OCI-M2 (cell line): Measurements from ENCODE around the gene NMT1.

ENCODE experiments used
- DNase-seq: peaks from one replicate; lab custom pipeline; 2025; ENCODE audit not compliant: unreplicated experiment; lab: John Stamatoyannopoulos, UW

NMT1 gene

DNA sequence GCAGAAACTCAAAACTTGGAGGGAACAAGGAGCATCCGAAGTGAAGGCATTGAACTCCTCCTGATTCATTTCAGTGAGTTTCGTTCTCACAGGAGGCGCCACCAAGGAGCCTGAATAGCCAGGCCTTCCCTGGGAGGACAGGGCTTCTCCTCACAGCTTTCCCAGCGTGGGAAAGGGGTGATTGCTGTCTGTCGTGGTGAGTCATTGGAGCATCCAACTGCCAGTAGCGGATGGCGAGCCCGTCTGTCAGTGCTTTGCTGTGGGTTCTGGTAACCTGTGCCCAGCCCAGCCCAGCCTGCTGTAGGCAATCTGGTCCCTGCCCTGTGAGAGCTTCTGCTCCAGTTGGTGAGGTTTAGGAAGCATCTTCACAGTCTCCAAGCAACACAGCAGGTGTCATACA, 42.9 kb downstream of the NMT1 start:
- DNase-seq = no peak

DNA sequence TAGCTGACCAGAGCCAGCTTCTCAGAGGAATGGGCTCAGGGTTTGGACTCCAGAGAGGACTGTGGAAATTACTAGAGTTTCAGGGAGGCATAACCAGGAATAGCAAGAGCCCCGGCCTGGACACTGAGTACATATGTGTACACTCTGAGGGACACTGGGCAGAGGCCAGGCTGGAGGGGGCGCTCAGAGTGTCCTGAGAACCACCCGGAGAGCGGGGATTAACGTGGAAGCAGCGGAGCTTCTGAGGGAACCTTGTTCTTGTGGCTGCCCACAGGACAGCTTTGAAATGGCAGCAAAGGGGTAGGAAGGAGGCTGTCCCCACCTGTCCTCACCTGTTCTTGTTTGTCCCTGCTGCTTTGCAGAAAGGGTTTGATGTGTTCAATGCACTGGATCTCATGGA, 43.4 kb downstream of the NMT1 start:
- no peak for DNase-seq

DNA sequence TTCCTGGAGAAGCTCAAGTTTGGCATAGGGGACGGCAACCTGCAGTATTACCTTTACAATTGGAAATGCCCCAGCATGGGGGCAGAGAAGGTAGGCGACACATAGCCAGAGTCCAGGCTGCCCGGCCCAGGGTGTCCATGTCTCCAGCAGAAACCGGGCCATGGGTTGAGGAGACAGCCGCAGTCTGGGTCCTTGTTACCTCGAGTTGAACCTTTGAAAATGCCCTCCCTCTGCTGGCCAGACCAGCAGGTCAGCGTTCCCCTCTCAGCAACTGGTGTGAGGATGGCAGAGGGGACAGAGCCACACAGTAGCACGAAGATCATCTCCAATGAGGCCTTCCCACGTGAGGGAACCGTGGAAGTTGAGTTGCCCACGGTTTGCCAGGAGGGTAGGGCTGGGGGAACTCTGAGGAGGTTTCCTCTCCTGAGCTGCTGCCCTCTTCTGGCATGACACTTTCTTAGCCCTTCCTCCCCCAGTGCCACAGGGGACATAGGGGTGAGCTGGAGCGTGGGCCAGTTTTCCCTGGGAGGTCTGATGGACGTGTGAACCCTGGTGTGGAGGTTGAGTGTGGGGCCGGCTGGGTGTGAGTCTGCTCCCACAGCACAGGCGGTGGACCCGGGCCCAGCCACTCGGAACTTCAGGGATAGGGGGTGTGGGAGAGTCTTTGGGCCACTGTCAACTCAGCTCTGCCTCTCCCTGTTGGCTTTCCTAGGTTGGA, 43.9 kb downstream of the NMT1 start:
- DNase-seq = no peak

DNA sequence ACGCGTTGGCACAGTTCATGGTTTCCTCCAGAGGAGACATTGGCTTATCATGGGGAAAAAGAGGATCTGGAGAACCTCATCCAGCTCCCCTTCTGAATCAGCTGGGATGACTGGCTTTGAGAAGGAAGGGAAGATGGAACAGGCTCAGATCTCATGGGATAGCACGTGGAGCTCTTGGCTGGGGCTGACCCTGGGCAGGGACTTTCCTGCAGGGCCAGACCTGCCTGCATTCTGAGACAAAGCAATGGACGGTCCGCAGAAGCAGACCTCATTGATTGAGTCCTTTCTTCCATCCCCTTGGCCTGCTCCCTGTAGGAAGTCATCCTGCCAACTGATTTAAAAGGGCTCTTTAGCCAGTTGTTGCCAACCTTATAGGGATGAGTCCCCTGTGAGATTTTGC, 45.0 kb downstream of the NMT1 start:
- DNase-seq = no peak

DNA sequence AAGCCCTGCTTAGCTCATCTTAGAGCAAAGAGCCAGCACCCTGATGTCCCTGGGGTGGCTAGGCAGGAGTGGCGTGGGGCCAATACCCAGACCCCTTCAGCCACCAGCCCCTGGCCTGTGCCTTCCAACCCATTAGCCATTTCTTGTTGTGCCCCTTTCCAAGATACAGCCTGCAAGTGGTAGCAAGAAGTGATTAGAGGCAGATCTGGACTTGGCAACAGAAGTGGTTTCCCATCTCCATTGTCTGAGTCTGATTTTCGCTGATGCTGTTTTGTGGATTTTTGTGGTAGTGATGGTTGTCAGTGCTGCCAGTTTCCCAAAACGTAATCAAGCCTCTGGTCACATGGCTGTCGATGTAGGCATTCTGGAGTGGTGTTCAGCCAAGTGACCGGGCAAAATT, 45.5 kb downstream of the NMT1 start:
- no peak for DNase-seq

DNA sequence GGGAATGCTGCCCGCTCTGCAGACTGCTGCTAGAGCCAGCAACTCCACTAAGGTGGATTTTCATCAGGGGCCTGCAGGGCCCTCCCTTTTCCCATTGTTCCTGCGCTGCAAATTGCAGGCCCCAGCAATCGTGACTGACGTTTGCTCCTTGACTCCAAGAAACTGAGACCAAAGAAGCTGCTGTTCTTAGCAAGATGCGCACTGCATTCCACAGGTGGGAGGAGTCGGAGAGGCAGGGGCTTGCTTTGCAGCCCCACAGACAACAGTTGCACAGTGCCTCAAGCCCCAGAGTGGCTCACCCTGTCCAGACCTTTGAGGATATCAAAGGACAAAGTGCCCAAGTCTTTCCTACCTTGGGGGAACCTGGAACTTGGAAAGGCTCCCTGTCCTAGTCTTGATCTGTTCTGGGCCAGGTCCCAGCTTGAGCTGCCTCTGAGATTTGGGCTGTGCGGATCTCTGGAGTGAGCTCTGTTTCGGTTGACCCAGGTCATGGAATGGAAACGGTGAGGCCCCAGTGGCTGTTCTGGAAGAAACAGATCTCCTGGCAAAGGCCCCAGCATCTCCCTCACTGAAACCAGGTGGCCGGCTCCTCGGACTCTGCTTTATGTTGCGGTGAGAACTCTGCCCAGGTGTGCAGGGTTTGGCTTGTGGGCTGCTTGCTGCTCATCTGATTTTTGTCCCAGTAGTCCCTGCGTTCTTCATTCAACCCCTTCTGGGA, 46.3 kb downstream of the NMT1 start:
- DNase-seq = no peak

DNA sequence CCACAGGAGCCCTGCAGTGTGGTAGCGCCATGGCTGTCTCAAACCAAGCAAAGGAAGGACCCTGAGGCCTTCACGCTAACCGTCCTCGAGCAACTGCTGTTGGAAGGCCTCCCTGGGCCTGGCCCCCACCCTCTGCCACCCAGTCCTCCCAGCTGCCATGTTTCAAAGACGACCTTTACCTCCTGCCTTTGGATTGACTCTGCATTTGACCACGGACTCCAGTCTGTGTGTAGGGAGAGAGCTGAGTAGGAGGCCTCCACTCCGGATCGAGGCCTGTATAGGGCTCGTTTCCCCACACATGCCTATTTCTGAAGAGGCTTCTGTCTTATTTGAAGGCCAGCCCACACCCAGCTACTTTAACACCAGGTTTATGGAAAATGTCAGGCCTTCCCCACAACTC, 46.9 kb downstream of the NMT1 start:
- no peak for DNase-seq

DNA sequence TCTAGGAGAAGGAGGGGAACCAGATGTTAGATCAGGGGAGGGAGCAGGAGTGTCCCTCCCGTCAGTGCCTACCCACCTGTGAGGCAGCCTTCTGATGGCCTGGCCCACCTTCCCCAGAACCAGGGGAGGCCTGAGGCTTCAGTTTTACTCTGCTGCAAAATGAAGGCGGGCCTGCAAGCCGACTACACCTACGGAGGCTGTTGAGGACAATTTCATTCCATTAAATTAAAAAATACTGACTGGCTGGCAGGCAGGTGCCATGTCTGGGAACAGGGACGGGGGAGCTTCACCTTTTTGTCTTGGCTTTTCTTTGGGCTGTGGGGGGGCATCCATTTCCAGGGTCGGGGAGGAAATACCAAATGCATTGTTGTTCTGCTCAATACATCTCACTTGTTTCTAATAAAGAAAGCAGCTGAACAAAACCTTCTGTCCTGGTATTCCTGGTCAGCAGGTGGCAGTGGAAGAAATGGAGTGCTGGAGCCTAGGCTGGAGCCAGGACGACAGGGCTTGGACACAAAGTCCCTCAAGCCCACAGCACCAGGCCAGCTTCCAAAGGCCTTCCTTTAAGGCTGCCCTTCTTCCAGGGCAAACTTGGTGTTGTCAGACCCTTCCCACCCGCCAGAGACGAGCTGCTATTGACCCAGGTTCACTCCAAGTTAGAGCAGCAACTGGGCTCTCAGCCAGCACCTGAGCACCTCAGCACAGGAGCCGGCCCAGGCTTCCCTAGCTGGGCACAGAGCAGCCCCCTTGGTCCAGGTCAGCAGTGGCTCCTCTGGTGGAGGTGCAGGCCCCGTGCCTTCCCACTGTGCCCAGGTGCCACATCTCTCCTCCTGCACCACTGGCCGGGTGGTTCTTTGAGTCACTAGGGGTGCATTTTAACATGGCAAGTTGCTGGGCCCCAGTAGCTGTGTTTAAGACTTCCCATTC, 47.7 kb downstream of the NMT1 start:
- DNase-seq = no peak

DNA sequence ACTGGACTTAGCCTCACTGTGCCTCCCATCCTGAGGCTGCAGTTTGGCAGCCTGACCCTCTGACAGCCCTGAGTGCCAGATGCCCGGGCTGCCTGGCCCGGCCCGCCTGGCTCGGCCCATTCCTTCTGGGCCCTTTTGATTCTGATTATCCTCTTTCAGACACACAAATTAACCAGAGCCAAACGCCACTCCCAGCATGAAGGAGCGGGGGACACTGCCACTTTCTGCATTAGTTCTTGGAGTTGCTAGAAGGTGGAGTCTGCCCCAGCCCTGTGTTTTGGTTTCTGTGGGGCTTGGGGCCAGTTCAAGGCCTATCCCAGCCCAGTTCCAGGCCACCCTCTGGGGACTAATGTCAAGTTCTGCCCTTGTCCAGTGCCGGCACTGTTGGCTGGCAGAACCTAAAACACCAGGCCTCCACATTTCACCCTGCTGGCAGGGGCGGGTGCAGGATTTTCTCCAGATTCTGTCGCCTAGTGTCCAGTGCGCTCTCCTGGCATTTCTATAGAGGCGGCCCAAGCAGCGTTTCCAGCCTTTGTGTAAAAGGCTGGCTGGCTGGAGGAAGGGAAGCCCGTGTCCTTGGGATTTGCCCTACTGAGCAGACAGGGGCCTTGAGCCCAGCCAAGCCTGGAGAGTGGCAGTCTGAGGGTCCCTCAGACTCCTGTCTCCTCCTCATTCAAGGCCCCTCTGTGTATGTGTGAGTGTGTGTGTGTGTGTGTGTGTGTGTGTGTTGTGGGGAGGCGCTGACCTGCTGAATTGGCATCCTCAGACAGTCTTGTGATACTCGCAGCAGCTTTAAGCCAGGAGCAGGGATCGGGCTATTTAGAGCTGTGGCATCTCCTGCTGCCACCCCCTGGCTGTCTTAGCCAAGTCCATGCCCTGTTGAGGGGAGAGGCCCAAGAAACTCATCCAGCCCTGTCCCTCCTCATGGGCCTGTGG, 49.8 kb downstream of the NMT1 start:
- no peak for DNase-seq

DNA sequence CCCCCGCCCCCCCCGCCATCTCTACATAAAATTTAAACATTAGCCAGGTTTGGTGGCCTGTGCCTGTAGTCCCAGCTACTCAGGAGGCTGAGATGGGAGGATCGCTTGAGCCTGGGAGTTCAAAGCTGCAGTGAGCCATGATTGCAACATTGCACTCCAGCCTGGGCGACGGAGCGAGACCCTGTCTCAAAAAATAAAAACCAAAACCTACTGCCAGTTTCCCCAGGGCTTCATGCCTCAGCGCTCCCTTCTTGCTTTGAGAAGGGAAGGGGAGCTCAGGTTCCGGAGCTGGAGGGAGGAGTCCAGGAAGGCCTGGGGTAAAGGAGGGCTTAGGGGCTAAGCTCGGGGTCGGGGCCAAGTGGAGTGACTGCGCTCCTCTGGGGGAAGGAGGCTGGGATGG, 50.7 kb downstream of the NMT1 start:
- DNase-seq = no peak

DNA sequence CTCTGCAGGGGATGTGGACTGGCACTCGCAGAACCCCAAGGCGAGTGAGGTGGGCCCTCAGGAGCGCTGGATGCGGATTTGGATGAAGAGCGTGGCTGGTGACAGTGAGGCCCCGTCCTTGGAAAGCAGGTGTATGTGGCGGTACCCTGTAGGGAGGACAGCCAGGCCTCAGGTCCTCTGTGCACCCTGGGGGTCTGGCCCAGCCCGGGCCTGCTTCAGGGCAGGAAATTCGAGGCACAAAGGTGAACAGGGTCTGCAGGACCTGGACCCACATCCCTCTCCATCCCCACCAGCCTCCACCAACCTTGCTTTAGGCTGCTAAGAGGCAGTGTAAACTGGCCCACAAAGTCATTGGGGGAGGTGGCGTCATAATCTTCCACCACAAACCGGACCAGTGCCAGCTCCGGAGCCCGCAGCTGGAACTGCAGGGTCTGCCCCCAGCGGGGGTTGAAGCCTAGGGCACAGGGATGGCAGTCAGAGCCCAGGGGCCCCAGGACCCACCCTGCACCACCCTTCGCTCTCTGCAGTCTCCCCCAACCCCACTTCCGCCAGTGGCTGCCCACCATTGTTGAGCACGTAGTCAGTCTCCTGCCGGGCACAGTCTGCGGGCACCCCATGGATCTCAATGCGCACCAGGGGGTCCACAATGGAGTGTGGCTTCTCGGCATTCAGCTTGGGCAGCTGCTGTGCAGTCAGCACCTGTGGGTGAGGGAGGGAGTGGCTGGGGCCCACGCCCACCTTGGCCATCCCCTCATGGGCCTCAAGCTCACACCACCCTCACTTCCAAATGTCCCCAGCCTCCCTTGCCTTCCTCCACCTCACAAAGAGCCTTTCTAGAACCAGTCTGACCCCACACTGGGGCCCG, 51.7 kb downstream of the NMT1 start:
- no peak for DNase-seq

DNA sequence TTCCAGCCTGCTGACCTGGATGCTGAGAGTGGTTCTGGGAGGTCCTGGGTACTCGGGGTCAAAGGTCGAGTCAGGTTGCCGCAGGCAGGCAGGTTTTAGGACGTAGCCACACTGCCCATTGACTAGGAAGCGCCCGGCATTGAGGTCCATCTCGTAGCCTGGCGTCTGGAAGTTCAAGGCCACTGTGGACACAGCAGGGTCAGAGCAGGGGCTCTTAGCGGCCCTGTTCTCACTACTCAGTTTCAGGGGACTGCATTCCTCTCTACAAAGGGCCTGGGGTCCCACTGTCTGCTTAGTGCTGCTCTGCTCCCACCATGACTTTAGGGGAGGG, 52.3 kb downstream of the NMT1 start:
- DNase-seq = no peak

DNA sequence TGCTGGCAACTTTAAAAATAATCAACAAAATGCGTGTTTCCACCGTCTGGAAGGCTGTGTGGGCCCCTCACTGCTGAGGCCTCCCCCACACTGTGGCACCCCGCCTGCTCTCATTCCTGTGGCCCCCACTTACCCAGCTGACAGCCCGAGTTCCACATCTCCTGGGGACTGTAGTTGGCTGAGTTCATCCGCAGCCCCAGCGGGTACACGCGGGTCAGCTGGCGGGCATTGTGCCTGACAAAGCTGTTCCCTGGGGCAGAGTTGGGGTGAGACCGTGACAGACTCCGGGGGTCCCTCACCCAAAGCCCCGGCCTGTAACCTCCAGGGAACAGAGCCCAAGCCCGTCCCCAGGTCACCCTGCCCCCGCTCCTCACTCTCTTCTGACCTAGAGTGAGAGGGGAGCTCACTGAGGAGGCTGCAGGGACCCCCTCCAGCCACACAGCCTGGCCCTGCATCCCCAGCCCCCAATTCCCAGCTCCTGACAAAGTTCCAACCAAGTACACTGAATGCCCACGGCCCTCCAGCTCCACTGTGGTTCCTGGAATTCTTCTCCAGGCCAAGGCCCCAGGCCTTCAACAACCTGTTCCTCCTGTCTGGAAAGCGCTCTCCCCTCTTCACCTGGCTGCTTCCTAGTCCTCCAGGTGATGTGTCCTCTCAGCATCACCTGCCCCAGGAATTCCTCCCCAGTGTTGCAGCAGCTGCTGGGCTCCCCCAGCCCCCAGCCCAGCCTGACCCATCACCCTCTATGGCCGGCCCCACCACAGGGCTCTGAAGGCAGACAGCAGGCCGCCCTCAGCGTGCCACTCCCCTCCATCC, 53.2 kb downstream of the NMT1 start:
- no peak for DNase-seq

DNA sequence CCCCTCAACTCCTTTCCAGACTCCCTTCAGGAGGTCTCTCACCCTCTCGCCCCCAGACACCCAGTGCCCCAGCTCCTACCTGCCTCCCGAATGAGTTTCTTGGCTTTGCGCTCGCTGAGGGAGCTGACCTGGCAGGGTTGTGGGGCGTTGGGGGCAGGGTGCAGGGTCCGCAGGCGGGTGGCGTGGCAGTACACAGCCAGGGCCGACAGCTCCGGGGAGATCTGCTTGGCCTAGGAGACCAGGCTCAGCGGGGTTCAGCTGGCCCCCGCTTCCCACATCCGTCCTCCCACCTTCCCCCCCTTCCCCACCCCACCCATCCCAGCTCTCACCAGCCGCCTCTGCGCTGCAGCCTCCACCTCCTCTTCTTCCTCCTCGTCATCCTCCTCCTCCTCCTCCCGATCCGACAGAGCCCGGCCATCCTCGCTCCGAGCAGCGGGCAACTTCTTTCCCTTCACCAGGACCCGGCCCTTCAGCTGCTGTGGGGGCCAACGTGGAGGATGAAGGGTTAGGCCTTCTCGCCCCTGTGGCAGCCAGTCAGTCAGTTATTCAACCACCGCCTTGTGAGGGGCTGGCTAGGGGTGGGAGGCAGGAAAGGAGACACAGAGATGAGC, 54.0 kb downstream of the NMT1 start:
- DNase-seq = no peak

DNA sequence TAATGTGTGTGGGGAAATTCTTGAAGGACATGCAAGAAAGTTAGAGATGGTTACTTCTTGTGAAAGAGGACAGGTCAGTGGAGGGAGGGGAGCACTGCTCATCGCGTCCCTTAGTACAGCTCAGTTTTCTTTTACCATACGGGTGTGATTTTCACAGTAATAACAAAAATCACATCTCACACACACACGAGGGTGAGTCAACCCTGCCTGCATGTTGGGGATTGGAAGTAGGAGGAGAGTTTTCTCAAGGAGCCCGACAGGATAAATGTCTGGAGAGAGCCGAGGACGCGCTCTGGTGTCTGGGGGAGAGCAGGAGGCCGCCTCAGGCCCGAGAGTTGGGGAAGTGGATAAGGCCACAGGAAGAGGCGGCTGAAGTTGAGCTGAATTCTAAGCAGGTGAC, 54.8 kb downstream of the NMT1 start:
- DNase-seq = no peak

DNA sequence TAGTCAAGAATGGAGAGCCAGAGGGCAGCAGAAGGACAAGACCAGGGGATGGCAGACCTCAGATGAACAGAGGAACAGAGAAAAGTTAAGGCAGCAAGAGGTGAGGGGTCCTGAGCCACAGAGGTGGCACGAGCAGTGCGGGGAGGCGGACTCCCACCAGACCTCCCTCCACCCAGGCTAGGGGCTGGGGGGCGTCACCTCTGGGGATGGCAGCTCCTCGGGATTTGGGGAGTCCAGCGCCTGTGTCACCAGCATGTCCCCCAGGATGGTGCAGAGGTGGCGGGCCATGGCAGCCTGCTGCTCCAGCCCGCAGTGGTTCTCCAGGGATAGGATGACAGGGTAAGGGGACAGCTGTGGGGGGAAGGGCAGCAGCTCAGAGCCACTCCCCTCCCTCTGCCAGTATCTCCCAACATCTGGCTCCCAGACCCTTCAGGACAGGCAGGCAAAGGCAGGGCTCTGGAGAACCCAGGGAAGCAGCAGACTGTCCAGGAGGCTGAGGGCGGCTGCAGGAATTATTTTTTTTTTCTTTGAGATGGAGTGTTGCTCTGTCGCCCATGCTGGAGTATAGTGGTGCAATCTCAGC, 55.4 kb downstream of the NMT1 start:
- no peak for DNase-seq

DNA sequence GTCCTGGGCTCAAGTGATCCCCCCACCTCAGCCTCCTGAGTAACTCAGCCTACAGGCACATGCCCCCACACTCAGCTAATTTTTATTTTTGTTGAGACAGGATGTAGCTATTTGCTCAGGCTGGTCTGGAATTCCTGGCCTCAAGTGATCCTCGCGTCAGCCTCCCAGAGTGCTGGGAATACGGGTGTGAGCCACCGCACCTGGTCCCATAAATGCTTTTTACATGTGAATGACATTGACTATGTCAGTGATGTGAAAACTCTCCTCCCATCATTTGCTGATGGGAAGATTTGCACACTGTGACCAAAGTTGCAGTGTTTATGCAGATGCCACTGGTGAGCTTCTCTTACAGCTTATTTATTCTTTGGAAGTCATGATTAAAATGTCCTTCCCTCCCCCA, 56.2 kb downstream of the NMT1 start:
- DNase-seq = no peak
